Measurements from ENCODE around the gene PGAM2. TPM values are rescaled to one million over a fixed set of nuclear protein-coding genes. Genes with fewer than 3 reads are reported as not detected.

The PGAM2 gene
- total RNA-seq, 1 donor from 2014 or later, result not detected

GRCh38 chr7:44098092-44099068, 33.0 kb upstream of the PGAM2 start:
- Histone ChIP-seq H3K27me3 (no peaks in the 10 kb centered on the region), H3K27ac (peak overlapping the region; percentile 62 to 100), H3K4me1 (peaks cover 26 to 51% of the 10 kb centered on the region in 2 donors), H3K4me3 (no peak overlapping the region), H3K36me3 (no peaks in the 10 kb centered on the region), H3K9me3 (no peaks in the 10 kb centered on the region)
- DNase-seq (ENCODE audit: low spot score in 2 of 2), result no peak
- intact Hi-C loops (cut with DNase I), result no loop called here
- no peak for TF ChIP-seq CTCF (IDR thresholded peaks at IDR 0.05)

GRCh38 chr7:44097064-44097932, 31.9 kb upstream of the PGAM2 start:
- Histone ChIP-seq H3K36me3 (no peaks in the 10 kb centered on the region), H3K27me3 (no peaks in the 10 kb centered on the region), H3K9me3 (no peaks in the 10 kb centered on the region), H3K4me1 (peaks cover 17 to 41% of the 10 kb centered on the region in 2 donors), H3K27ac (peak overlapping the region; percentile 62 to 100), H3K4me3 (no peak overlapping the region)
- intact Hi-C loops (cut with DNase I), result no loop called here
- TF ChIP-seq CTCF (IDR thresholded peaks at IDR 0.05), result no peak
- DNase-seq (ENCODE audit: low spot score in 2 of 2), result no peak

- Histone ChIP-seq H3K4me1 (peaks cover 10 to 34% of the 10 kb centered on the region in 2 donors), H3K4me3 (no peak overlapping the region), H3K27me3 (no peaks in the 10 kb centered on the region), H3K27ac (peak overlapping the region; percentile 62 to 100), H3K9me3 (no peaks in the 10 kb centered on the region), H3K36me3 (no peaks in the 10 kb centered on the region)
- DNase-seq (ENCODE audit: low spot score in 2 of 2), result no peak
- no peak for TF ChIP-seq CTCF (IDR thresholded peaks at IDR 0.05)
- intact Hi-C loops (cut with DNase I), result no loop called here
Measured at GRCh38 chr7:44096326-44096881, 31.0 kb upstream of the PGAM2 start.

- Histone ChIP-seq H3K4me3 (no peak overlapping the region), H3K36me3 (no peaks in the 10 kb centered on the region), H3K27me3 (no peaks in the 10 kb centered on the region), H3K27ac (peak overlapping the region; percentile 63 to 100), H3K9me3 (no peaks in the 10 kb centered on the region), H3K4me1 (peaks cover 4 to 31% of the 10 kb centered on the region in 2 donors)
- intact Hi-C loops (cut with DNase I), result no loop called here
- no peak for DNase-seq (ENCODE audit: low spot score in 2 of 2)
- no peak for TF ChIP-seq CTCF (IDR thresholded peaks at IDR 0.05)
Measured at GRCh38 chr7:44095781-44096180, 30.4 kb upstream of the PGAM2 start.

- intact Hi-C loops (cut with DNase I), result no loop called here
- H3K27me3 ChIP-seq, result no peaks in the 10 kb centered on the region
- H3K4me1 ChIP-seq, result peaks cover 7 to 31% of the 10 kb centered on the region in 2 donors
- no peak overlapping the region for H3K4me3 ChIP-seq
- no peak for DNase-seq (ENCODE audit: low spot score in 2 of 2)
- H3K36me3 ChIP-seq, result no peaks in the 10 kb centered on the region
- H3K27ac ChIP-seq, result peak overlapping the region; percentile 63 to 100
- no peak for TF ChIP-seq CTCF (IDR thresholded peaks at IDR 0.05)
- H3K9me3 ChIP-seq, result no peaks in the 10 kb centered on the region
Measured at GRCh38 chr7:44094883-44095592, 29.7 kb upstream of the PGAM2 start.

Data from ascending aorta (tissue), 2 donors.